Superior temporal gyrus (tissue), 1 donor: ENCODE measurements around the gene CBX5.
"Not testable (repeated sequence)": the region's sequence is repeated elsewhere in the genome, so short reads cannot be mapped to it uniquely, and the experiment has no call there.

ENCODE experiments used
- DNase-seq: peaks from one replicate; pipeline ENCODE4 v3.0.0-alpha.2; 2016; ENCODE audit errors: extremely low spot score

Gene CBX5

GRCh38 chr12:54265364-54265812, 14.5 kb downstream of the CBX5 start:
- DNase-seq = no peak

GRCh38 chr12:54262403-54262925, 17.5 kb downstream of the CBX5 start:
- DNase-seq = no peak

- no peak for DNase-seq
These were observed 18.0 kb downstream of the CBX5 start for GRCh38 chr12:54261815-54262402.

GRCh38 chr12:54259194-54260011, 20.5 kb downstream of the CBX5 start:
- DNase-seq = peak; percentile 92

GRCh38 chr12:54258201-54258681, 21.7 kb downstream of the CBX5 start:
- peak; percentile 50 for DNase-seq

- DNase-seq = no peak
These were observed 22.6 kb downstream of the CBX5 start for GRCh38 chr12:54257332-54257731.

GRCh38 chr12:54253240-54253639, 26.7 kb downstream of the CBX5 start:
- DNase-seq = no peak

- peak; percentile 81 for DNase-seq
These were observed 28.1 kb downstream of the CBX5 start for GRCh38 chr12:54251667-54252284.

GRCh38 chr12:54249489-54249888, 30.4 kb downstream of the CBX5 start:
- DNase-seq = no peak

GRCh38 chr12:54246011-54246641, 33.8 kb downstream of the CBX5 start:
- no peak for DNase-seq

GRCh38 chr12:54240971-54241588, 38.8 kb downstream of the CBX5 start:
- DNase-seq = no peak

GRCh38 chr12:54240129-54240528, 39.8 kb downstream of the CBX5 start:
- no peak for DNase-seq

- DNase-seq = no peak
These were observed 40.3 kb downstream of the CBX5 start for GRCh38 chr12:54239620-54240019.

- DNase-seq = no peak
These were observed 41.4 kb downstream of the CBX5 start for GRCh38 chr12:54238531-54238930.

GRCh38 chr12:54232790-54233189, 47.1 kb downstream of the CBX5 start:
- no peak for DNase-seq

GRCh38 chr12:54231269-54231668, 48.7 kb downstream of the CBX5 start:
- not testable (repeated sequence) for DNase-seq

GRCh38 chr12:54230555-54230954, 49.4 kb downstream of the CBX5 start:
- DNase-seq = no peak

GRCh38 chr12:54229624-54230212, 50.2 kb downstream of the CBX5 start:
- no peak for DNase-seq

- DNase-seq = no peak
These were observed 51.5 kb downstream of the CBX5 start for GRCh38 chr12:54228471-54228870.

- not testable (repeated sequence) for DNase-seq
These were observed 52.0 kb downstream of the CBX5 start for GRCh38 chr12:54227927-54228326.

GRCh38 chr12:54227376-54227775, 52.5 kb downstream of the CBX5 start:
- DNase-seq = no peak
